ENCODE results near the gene PSMC3.
A peak's percentile ranks its signal among the peaks of the same experiment; 100 is the strongest.

DNA sequence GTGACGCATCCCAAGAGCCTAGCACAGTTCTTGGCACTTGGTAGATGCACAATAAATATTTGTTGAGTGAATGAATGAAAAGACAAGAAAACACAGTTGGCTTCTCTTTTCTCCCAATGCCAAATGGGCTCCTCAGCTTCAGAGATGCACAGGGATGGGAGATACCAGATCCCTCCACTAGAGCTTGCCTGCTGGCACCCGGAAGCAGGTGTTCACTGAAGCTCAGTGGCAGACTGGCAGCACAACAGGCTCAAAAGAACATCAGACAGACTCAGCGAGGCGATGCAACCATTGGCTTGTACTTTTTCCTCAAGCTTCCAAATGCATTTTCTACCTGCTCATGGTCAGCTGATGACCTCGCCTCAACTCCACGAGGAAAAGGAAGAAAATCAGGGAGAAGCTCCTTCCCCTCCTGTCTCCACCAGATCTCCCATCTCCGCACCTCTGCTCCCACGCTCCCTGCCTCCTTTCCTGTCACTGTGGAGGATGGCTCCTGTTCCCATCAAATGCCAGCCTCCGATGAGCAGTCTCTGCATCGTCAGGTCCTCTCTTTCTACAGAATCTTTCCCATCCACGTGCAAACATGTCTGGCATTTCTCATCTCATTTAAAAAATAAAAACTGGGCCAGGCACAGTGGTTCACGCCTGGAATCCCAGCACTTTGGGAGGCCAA is 16.9 kb upstream of the PSMC3 start:
- peak; percentile 38 for TF ChIP-seq CTCF (IDR thresholded peaks at IDR 0.05; ENCODE audit: low read length)
- no peak for TF ChIP-seq EZH2 (IDR thresholded peaks at IDR 0.05; ENCODE audit: borderline replicate concordance, low read length)
